Osteocyte (in vitro differentiated cells): ENCODE results near the gene COL2A1. TPM values are rescaled to one million over a fixed set of nuclear protein-coding genes. Genes with fewer than 3 reads are reported as not detected.

Experiments
- DNase-seq: peaks from one replicate; pipeline ENCODE4 v3.0.0; 2021; ENCODE audit warnings: mixed read lengths; ENCODE audit not compliant: unreplicated experiment; ENCODE audit errors: extremely low spot score
- H3K27ac Mint-ChIP-seq: one replicate; pipeline ENCODE4 v1.8.0; 2021; ENCODE audit warnings: mild to moderate bottlenecking, mixed read lengths; ENCODE audit not compliant: unreplicated experiment
- H3K27me3 Mint-ChIP-seq: one replicate; pipeline ENCODE4 v1.8.0; 2021; ENCODE audit warnings: mixed read lengths; ENCODE audit not compliant: unreplicated experiment
- H3K36me3 Mint-ChIP-seq: one replicate; pipeline ENCODE4 v1.8.0; 2021; ENCODE audit warnings: mixed read lengths; ENCODE audit not compliant: unreplicated experiment
- H3K4me1 Mint-ChIP-seq: one replicate; pipeline ENCODE4 v1.8.0; 2021; ENCODE audit warnings: mixed read lengths; ENCODE audit not compliant: unreplicated experiment
- H3K4me3 Mint-ChIP-seq: one replicate; pipeline ENCODE4 v1.8.0; 2021; ENCODE audit warnings: mild to moderate bottlenecking, moderate library complexity, mixed read lengths; ENCODE audit not compliant: unreplicated experiment
- H3K9me3 Mint-ChIP-seq: one replicate; pipeline ENCODE4 v1.8.0; 2021; ENCODE audit warnings: mixed read lengths; ENCODE audit not compliant: unreplicated experiment
- total RNA-seq: library from RNA; stranded (reverse); gene quantifications from 2 replicates; pipeline ENCODE4 v1.2.1, GENCODE V29; 2021
- TF ChIP-seq, protein P1 (sequence below): fragments of 200-600 bp; sonication (generic); IDR thresholded peaks from 2 replicates; pipeline ENCODE4 v1.5.0; 2021; ENCODE audit warnings: antibody characterized with exemption, mild to moderate bottlenecking, moderate library complexity

Gene COL2A1
- total RNA-seq, 1 donor from 2014 or later = 0.70 TPM

DNA sequence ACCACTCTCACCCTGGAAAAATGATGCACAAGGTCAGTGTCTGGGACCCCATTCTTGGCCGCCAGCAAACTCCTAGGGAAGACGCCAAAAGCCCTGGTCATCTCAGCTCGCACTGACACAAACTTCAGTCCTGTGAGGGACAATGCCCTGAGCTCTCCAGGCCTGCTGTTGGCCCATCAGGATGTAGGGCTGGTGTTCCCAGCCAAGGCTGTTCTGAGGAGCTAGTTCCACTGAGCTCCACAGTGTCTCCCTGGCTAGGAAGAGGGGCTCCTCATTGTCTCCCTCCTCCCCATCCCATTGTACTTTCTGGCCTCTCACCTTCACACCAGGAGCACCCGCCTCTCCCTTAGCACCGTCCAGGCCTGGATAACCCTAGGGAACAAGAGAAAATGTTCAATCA is 10.8 kb downstream of the COL2A1 start:
- no peaks in the 10 kb centered on the region for H3K36me3 Mint-ChIP-seq
- H3K27ac Mint-ChIP-seq = no peak overlapping the region
- no peak for DNase-seq
- no peaks in the 10 kb centered on the region for H3K9me3 Mint-ChIP-seq
- no peak overlapping the region for H3K4me3 Mint-ChIP-seq
- TF ChIP-seq, protein P1, sequence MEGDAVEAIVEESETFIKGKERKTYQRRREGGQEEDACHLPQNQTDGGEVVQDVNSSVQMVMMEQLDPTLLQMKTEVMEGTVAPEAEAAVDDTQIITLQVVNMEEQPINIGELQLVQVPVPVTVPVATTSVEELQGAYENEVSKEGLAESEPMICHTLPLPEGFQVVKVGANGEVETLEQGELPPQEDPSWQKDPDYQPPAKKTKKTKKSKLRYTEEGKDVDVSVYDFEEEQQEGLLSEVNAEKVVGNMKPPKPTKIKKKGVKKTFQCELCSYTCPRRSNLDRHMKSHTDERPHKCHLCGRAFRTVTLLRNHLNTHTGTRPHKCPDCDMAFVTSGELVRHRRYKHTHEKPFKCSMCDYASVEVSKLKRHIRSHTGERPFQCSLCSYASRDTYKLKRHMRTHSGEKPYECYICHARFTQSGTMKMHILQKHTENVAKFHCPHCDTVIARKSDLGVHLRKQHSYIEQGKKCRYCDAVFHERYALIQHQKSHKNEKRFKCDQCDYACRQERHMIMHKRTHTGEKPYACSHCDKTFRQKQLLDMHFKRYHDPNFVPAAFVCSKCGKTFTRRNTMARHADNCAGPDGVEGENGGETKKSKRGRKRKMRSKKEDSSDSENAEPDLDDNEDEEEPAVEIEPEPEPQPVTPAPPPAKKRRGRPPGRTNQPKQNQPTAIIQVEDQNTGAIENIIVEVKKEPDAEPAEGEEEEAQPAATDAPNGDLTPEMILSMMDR = no peak
- H3K27me3 Mint-ChIP-seq = peaks cover 30% of the 10 kb centered on the region
- peaks cover 4% of the 10 kb centered on the region for H3K4me1 Mint-ChIP-seq

DNA sequence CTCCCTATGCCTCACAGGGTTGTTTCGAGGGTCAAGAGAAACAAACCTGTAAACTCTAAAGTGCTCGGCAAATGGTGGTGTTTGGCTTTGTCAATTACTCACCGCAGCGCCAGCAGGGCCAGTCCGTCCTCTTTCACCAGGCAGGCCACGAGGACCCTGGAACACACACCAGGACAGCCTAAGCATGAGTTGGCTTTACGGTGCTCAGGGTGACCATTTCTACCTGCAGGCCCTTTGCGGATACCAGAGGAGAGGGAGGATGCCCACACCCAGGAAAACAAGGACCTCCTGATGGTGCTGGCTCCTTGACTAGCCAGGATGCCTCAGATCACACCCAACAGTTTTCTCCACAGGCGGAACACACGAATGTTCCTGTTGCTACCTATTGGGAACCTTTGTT is 11.5 kb downstream of the COL2A1 start:
- no peak overlapping the region for H3K27ac Mint-ChIP-seq
- H3K36me3 Mint-ChIP-seq = no peaks in the 10 kb centered on the region
- H3K9me3 Mint-ChIP-seq = no peaks in the 10 kb centered on the region
- TF ChIP-seq, protein P1 = no peak
- H3K27me3 Mint-ChIP-seq = peaks cover 23% of the 10 kb centered on the region
- DNase-seq = no peak
- no peak overlapping the region for H3K4me3 Mint-ChIP-seq
- peaks cover 10% of the 10 kb centered on the region for H3K4me1 Mint-ChIP-seq

DNA sequence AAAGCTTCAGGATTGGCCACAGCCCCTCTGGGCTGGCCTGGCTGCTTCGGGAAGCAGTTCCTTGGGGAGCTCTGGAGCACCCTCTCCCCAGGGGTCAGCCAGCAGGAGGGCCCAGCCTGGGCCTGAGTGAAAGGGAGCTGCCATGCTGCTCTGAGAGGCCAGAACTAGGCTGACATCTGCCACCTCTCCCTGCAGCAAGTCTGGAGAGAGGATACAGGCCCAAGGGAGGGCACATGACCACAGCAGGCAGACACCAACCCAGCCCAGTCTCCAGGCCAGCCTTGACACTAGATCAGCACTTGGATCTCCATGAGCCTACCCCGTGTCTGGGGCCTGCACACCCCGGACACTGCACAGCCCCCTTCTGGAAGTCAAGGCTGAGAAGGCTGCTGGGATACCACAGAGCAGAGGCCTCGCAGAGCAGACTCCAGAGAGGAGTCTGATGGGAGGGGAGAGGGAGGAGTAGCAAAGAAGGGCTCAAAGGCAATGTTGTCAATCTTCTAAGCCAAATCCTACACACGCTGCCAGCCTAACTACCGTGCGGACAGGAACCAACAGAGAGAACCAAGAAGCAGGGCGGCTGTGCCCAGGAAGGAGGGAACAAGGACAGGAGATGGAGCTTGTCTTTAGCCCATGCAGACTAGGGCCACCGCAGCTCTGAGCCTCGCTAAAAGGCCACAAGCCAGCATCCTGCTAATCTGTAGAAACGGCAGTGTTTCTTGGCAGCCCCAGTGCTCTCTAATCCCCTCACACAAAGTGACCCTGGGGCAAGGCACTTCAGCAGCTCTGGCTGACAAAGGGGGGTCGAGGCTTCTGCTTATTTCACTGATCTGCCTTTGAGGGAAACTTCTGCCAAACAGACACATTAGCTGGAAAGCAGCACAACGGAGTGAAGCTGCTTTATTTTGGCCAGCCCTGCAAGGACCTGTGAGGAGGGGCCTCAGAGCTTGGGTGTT is 12.9 kb downstream of the COL2A1 start:
- no peak overlapping the region for H3K4me3 Mint-ChIP-seq
- H3K27me3 Mint-ChIP-seq = peaks cover 15% of the 10 kb centered on the region
- H3K36me3 Mint-ChIP-seq = no peaks in the 10 kb centered on the region
- H3K4me1 Mint-ChIP-seq = peaks cover 10% of the 10 kb centered on the region
- H3K27ac Mint-ChIP-seq = no peak overlapping the region
- DNase-seq = no peak
- H3K9me3 Mint-ChIP-seq = no peaks in the 10 kb centered on the region
- TF ChIP-seq, protein P1 = no peak

- Mint-ChIP-seq H3K27me3 (peaks cover 9% of the 10 kb centered on the region), H3K9me3 (no peaks in the 10 kb centered on the region), H3K36me3 (no peaks in the 10 kb centered on the region), H3K27ac (no peak overlapping the region), H3K4me1 (peaks cover 10% of the 10 kb centered on the region), H3K4me3 (no peak overlapping the region)
- TF ChIP-seq, protein P1 = no peak
- no peak for DNase-seq
Observed at GRCh38 chr12:47990351-47991105, 13.7 kb downstream of the COL2A1 start.

DNA sequence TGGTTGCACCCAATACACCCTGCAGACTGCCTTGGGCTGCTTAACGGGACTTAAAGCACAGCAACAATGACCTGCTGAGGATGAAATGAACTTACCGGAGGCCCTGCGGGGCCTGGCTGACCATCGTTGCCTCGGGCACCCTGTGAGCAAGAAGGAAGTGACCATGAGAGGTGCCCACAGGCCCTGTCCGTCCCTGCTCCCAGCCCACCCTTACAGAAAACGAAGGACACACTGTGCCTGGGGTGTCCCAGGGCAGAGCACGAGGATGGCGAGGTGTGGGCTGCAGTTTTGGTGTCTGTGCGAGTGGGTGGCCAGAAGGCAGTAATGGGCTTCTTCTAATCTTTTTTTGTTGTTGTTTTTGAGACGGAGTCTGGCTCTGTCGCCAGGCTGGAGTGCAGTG is 14.6 kb downstream of the COL2A1 start:
- TF ChIP-seq, protein P1 = no peak
- H3K27me3 Mint-ChIP-seq = peaks cover 3% of the 10 kb centered on the region
- no peak overlapping the region for H3K4me3 Mint-ChIP-seq
- H3K9me3 Mint-ChIP-seq = no peaks in the 10 kb centered on the region
- no peaks in the 10 kb centered on the region for H3K36me3 Mint-ChIP-seq
- DNase-seq = no peak
- no peak overlapping the region for H3K27ac Mint-ChIP-seq
- H3K4me1 Mint-ChIP-seq = peaks cover 10% of the 10 kb centered on the region
